Fibroblast of skin of left quadriceps (primary cell): ENCODE measurements around the gene LRRC52.

Experiments
- DNase-seq, 2 experiments: peaks; one replicate each; pipeline ENCODE4 v3.0.0-alpha.2; 2013; ENCODE audit warnings: low read depth in 2 of 2

LRRC52 gene

GRCh38 chr1:165537356-165538109, 6.3 kb upstream of the LRRC52 start:
- no peak for DNase-seq

GRCh38 chr1:165539306-165539705, 4.5 kb upstream of the LRRC52 start:
- no peak for DNase-seq

- DNase-seq = no peak
Measured at GRCh38 chr1:165539908-165540307, 3.9 kb upstream of the LRRC52 start.

- no peak for DNase-seq
Measured at GRCh38 chr1:165542015-165542631, 1.7 kb upstream of the LRRC52 start.

GRCh38 chr1:165542647-165543046, 1.2 kb upstream of the LRRC52 start:
- DNase-seq = no peak

GRCh38 chr1:165544996-165545395, 1.2 kb downstream of the LRRC52 start:
- DNase-seq = no peak

GRCh38 chr1:165545974-165546373, 2.2 kb downstream of the LRRC52 start:
- no peak for DNase-seq

- DNase-seq = no peak
Measured at GRCh38 chr1:165549973-165550372, 6.2 kb downstream of the LRRC52 start.

GRCh38 chr1:165551469-165551868, 7.7 kb downstream of the LRRC52 start:
- DNase-seq = no peak

- DNase-seq = no peak
Measured at GRCh38 chr1:165560883-165561656, 17.3 kb downstream of the LRRC52 start.

GRCh38 chr1:165562571-165562970, 18.8 kb downstream of the LRRC52 start:
- DNase-seq = no peak

- no peak for DNase-seq
Measured at GRCh38 chr1:165563551-165563950, 19.8 kb downstream of the LRRC52 start.

GRCh38 chr1:165564561-165564960, 20.8 kb downstream of the LRRC52 start:
- DNase-seq = no peak

GRCh38 chr1:165565751-165566490, 22.1 kb downstream of the LRRC52 start:
- DNase-seq = no peak

- DNase-seq = no peak
Measured at GRCh38 chr1:165570078-165570477, 26.3 kb downstream of the LRRC52 start.

- DNase-seq = no peak
Measured at GRCh38 chr1:165573787-165574186, 30.0 kb downstream of the LRRC52 start.

GRCh38 chr1:165574295-165574694, 30.5 kb downstream of the LRRC52 start:
- DNase-seq = no peak

- no peak for DNase-seq
Measured at GRCh38 chr1:165575468-165576099, 31.8 kb downstream of the LRRC52 start.

- no peak for DNase-seq
Measured at GRCh38 chr1:165576536-165576935, 32.7 kb downstream of the LRRC52 start.

- DNase-seq = no peak
Measured at GRCh38 chr1:165577707-165578106, 33.9 kb downstream of the LRRC52 start.
